GM06990 (cell line): ENCODE measurements around the gene EN2.

Experiments used
- DNase-seq: peaks from one replicate; pipeline ENCODE4 v3.0.0-alpha.2; 2011; ENCODE audit not compliant: insufficient read length; ENCODE audit errors: extremely low read depth
- H3K27me3 ChIP-seq: replicated peaks from 2 replicates; pipeline ENCODE4 v1.6.0; 2011; ENCODE audit warnings: low read length; ENCODE audit not compliant: control insufficient read depth, insufficient read depth
- H3K36me3 ChIP-seq: 2 replicates; pipeline ENCODE4 v1.5.1; 2011; ENCODE audit warnings: low read length; ENCODE audit not compliant: control insufficient read depth, insufficient read depth
- H3K4me3 ChIP-seq: replicated peaks from 2 replicates; pipeline ENCODE4 v1.5.1; 2011; ENCODE audit warnings: low read depth, mild to moderate bottlenecking, control low read depth, low read length
- CTCF ChIP-seq: IDR thresholded peaks from 2 replicates; pipeline ENCODE4 v1.5.1; 2011; ENCODE audit warnings: low read length, control low read depth, mild to moderate bottlenecking, inconsistent platforms; ENCODE audit not compliant: insufficient read depth, poor library complexity, severe bottlenecking

The EN2 gene

GRCh38 chr7:155466814-155467733 is 9.1 kb downstream of the EN2 start:
- DNase-seq, result peak; percentile 44
- TF ChIP-seq CTCF, result no peak
- Histone ChIP-seq H3K4me3 (no peak overlapping the region), H3K27me3 (peaks cover 6% of the 10 kb centered on the region; the same call in 1 of the 2 replicates), H3K36me3 (no peaks in the 10 kb centered on the region)

DNA sequence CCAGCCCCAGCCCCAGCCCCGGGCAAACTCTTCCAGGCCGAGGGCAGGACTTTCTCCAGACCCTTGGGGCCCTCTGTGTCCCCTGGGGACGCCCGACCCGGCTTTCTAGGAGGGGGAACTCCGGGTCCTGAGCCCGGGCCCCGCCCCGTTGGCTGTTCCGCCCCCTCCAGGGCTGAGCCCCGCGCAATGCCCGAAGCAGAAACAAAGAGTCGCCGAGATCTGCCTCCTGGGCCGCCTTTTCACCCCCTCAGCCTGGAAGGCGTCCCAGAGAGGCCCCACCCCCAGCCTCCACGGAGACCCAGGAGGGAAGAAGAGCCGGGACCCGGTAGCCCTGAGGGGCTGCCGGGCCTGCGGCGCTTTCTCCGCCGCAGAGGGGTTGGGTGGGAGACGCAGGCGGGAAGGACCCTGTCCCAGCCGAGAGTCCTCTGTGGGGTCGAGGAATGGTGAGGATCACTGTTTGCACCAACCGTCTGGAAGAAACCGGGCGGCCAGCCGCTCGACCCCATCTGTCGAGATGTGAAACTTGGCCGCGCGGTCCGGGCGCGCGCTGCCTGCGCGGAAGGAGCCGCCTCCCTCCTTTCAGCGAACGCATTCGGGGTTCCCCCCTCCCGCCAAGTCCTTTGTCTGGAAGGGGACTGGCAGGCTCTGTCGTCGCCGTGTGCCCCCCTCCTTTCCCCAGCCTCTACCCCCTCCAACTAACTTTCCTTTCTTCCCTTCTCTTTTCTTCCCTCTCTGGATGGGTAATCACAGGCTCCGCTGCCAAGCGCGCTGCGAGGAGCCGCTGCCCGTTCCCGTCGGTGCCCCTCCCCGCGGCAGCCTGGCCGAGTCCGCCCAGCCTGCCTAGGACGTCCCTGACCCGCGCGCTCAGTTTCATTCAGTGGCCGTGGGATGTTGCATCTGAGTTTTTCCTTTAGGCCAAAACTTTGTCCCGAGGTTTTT is 10.2 kb downstream of the EN2 start:
- Histone ChIP-seq H3K36me3 (no peaks in the 10 kb centered on the region), H3K27me3 (peaks cover 6% of the 10 kb centered on the region; the same call in 1 of the 2 replicates), H3K4me3 (no peak overlapping the region)
- DNase-seq, result no peak
- no peak for TF ChIP-seq CTCF

GRCh38 chr7:155468785-155469148 is 10.8 kb downstream of the EN2 start:
- H3K27me3 ChIP-seq, result peaks cover 6% of the 10 kb centered on the region

GRCh38 chr7:155469311-155470185 is 11.6 kb downstream of the EN2 start:
- no peak for DNase-seq
- no peak for TF ChIP-seq CTCF
- no peaks in the 10 kb centered on the region for H3K36me3 ChIP-seq
- peaks cover 7% of the 10 kb centered on the region for H3K27me3 ChIP-seq
- no peak overlapping the region for H3K4me3 ChIP-seq

More at GRCh38 chr7:155468785-155469148, 10.8 kb downstream of the EN2 start:
- no peak for DNase-seq
- H3K4me3 ChIP-seq, result no peak overlapping the region
- no peak for TF ChIP-seq CTCF
- H3K36me3 ChIP-seq, result no peaks in the 10 kb centered on the region

DNA sequence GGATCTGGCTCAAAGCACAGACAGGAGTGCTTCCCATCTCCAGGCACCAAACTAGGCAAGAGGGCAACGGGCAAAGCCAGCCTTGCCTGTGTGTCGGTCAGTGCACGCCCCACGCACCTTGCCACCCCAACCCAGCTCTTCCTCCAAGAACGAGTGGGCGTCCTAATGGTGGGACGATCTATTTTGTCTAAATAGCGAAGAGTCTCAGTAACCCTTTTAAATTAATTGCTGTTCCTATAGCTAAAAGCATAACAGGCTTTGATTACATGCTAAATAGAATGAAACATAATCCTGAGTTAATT is 12.2 kb downstream of the EN2 start:
- Histone ChIP-seq H3K27me3 (peaks cover 9% of the 10 kb centered on the region), H3K4me3 (no peak overlapping the region), H3K36me3 (no peaks in the 10 kb centered on the region)
- DNase-seq, result no peak
- no peak for TF ChIP-seq CTCF
